Measurements from ENCODE around the gene PDSS1.
"Not testable (repeated sequence)": the region's sequence is repeated elsewhere in the genome, so short reads cannot be mapped to it uniquely, and the experiment has no call there.

The PDSS1 gene, protein sequence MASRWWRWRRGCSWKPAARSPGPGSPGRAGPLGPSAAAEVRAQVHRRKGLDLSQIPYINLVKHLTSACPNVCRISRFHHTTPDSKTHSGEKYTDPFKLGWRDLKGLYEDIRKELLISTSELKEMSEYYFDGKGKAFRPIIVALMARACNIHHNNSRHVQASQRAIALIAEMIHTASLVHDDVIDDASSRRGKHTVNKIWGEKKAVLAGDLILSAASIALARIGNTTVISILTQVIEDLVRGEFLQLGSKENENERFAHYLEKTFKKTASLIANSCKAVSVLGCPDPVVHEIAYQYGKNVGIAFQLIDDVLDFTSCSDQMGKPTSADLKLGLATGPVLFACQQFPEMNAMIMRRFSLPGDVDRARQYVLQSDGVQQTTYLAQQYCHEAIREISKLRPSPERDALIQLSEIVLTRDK

DNA sequence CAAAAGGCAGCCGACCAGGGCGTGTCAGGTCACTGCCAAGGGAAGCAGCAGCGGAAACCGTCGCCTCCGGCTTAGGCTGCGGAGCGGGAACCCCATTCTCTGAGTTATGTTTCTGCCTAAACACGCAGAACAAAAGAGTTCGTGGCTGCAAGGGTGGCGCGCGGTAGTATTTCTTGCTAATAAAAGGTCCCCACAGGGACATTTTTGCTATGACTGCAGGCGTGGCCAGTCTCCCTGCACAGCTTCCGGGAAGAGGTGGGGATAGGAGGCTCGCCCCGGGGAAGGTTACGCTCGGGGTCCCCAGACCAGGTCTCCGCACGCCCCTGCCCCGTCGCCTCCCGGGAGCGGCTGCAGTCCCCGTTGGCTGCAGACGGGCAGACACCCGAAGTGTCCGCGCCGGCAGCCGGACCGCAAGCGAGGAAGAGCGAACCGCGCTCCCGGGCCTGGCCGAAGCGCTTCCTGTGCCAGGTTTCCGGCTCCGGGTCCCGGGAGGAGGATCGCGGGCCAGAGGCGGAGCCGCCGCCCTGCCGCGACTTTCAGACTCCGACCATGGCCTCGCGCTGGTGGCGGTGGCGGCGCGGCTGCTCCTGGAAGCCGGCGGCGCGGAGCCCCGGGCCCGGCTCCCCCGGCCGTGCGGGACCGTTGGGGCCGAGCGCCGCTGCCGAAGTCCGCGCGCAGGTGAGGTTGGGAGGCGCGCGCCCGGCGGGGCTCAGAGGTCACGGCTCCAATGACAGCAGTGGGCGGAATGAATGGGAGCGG is at the start of gene PDSS1:
PDSS1 (plus strand) TSS at position 539 of the 759 bp plus-strand sequence; CDS start at position 550, 11 bp downstream.
- peak; percentile 82 for DNase-seq (ENCODE audit: low spot score)

DNA sequence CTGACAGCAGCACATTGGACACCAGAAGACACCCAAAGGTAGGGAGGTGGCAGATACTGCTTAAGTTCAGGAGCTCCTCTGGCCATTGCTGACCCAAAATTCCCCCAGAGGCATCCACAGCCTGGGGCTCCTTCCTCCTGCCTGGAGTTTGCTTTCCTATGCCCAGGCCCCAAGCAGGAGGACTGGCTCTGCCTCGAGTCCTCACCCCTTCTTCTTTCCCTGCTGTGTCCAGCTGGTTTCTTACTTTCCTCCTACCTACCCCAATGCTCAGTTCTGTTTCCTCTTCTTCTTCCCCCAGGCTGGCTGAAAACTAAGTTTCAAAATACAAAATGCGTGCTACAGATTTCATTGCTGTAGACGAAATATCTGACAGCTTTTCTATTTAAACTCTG is 49.3 kb upstream of the PDSS1 start:
- DNase-seq (ENCODE audit: low spot score) = not testable (repeated sequence)

DNA sequence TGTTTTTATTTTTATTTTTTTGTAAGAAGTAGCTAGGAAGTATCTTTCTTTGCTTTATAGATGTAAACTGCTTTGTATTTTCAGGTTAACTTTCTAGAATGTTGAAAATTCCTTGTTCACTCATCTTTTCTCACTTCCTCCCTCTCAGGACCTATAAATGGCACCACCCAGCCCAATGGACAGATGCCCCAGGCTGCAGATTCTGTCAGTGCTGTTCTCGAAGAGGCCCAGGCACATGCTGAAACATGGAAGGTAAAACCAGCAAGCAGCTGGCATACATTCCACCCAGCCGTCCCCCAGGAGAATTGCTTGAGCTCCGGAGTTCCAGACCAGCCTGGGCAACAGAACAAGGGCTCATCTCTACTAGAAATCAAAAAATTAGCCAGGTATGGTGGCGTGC is 47.1 kb upstream of the PDSS1 start:
- no peak for DNase-seq (ENCODE audit: low spot score)

DNA sequence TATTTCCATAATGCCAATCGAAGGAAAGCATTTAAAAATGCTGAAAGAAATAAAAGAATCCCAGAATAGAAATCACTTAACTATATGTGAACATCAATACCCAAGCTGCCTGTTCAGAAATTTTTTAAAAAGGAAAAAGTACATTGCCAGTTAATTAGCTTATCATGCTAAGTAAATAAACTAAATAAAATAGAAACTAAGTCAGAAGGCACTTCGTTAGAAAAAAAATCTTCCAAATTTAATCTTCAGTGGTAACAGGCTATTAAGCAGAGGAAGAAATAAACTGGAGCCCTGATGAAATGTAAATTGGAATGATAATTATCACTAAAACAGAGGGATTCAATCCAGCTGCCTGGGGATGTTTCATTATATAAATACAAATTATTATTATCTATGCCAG is 46.0 kb upstream of the PDSS1 start:
- not testable (repeated sequence) for DNase-seq (ENCODE audit: low spot score)

DNA sequence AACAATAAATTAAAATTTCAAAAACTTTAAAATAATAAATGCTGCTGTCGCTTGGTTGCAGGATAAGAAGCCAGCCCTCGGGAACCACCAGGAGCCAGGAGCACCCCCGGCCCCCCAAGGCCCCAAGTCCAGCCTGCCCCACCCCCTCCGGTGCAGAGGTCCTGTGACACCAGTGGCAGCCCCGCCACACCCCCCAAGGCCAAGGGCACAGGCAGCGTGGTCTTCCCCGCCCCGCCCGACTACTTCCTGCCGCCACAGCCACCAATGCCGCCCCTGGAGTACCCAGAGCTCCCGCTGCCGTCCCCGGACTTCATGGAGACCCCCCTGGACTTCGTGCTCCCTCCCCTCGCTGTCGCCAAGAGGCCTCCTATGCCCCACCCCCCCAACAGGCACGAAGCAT is 44.5 kb upstream of the PDSS1 start:
- no peak for DNase-seq (ENCODE audit: low spot score)

DNA sequence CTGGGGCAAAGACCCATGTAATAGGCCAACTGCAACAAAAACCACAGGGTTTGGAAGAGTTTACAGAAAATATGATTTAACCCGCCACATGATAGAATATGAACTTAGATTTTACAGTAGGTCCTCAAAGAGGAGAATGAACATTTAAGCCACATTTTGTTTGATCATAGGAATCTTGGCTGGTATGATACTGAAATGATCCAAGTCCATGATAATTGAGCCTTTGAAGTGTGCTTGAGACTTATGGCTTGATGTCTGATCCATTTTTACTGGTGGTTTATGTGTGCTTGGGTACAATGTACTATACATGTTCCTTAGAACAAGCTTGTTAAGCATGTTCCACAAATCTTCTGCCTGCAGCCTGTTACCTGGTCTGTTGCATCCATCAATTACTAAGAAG is 41.8 kb upstream of the PDSS1 start:
- DNase-seq (ENCODE audit: low spot score) = no peak

DNA sequence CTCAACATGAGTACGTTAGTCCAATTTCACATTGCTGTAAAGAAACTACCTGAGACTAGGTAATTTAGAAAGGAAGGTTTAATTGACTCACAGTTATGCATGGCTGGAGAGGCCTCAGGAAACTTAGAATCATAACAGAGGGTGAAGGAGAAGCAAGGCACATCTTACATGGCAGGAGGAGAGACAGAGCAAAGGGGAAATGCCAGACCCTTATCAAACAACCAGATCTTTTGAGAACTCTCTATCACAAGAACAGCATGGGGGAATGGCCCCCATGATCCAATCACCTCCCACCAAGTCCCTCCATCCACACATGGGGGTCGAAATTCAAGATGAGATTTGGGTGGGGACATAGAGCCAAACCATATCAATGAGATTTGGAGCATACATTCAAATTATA is 34.6 kb upstream of the PDSS1 start:
- no peak for DNase-seq (ENCODE audit: low spot score)

DNA sequence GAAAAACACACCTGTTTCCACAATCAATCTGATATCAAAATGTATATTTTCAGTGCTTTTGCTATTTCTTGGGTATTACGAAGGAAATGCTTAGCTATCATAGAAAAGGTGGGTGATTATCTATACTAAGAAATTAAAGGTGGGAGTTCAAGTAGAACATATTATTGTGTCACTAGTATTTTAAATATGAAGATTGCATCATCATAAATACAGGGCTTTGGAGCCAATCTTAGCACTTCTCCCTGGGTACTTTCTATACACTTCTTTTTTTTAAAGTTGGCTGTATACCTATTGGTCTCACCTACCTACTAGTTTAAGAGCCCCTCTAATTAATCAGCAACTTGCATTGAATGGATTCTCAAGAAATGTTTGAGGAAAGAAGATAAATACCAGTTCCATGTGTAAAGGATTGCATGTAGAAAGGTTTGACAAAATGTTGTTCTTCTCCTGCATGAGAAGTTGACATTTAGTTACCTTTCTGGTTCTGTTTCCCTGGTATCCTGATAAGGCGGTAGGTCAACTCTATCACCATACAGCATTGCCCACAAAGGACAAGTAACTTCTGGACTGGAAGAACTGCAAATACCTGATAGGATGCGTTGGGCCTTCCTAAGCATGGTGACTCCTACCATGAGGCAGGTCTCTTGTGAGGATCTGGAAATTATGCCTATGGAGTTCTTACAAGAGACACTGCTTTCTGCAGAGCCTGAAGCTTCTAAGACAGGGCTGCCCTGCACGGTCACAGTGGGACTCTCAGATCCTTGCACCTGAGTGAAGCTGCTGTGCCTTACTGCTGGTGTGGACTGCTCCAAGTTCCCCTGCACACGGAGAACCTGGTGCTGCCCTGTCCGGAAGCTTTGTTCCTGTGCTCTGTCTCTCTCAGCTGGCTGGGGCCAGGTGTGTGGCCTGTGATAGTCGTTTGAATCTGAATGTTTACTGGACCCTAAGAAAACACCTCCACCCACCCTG is 32.1 kb upstream of the PDSS1 start:
- no peak for DNase-seq (ENCODE audit: low spot score)

DNA sequence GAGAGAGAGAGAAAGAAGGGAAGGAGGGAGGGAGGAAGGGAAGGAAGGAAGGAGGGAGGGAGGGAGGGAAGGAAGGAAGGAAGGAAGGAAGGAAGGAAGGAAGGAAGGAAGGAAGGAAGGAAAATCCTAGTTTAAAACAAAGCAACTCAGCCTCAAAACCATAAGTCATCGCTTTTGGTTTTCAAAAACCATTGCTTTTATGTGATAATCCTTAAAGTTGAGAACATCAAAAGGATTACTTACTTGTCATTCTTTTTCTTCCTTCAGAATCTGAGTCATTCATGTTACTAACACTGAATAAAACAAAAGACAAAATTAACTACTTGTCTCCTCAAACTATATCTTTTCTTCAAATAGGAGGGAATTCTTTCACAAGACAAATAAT is 21.6 kb upstream of the PDSS1 start:
- no peak for DNase-seq (ENCODE audit: low spot score)

DNA sequence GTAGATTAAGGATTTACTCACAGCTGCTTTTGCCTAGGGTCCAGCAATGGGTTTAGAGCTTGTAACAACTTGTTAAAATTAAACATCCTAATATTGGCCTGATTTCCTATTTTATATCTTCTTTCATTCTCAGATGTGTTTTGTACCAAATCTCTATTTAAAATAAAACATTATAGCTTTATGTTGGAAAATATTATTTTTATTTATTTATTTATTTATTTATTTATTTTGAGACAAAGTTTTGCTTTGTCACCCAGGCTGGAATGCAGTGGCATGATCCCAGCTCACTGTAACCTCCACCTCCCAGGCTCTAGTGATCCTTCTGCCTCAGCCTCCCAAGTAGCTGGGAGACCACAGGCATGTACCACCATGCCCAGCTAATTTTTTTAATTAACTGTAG is 17.9 kb upstream of the PDSS1 start:
- DNase-seq (ENCODE audit: low spot score) = no peak

DNA sequence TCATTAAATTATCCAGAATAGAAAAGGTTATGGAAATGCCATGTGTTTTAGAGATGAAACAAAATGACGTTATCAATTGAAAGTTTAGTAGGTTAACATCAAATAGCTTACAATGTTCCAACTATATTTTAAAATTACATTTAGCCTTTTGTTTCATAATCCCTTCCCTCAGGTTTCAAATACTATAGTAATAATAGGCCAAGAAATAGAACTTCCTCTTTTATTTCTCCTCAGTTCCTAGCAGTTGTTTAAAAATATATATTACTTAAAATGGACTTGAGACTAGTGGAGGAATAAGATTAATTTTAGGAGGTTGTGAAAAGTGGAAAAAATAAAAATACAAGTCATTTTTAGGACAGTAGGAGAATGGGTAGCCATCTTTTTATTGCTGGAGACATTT is 16.4 kb upstream of the PDSS1 start:
- no peak for DNase-seq (ENCODE audit: low spot score)

DNA sequence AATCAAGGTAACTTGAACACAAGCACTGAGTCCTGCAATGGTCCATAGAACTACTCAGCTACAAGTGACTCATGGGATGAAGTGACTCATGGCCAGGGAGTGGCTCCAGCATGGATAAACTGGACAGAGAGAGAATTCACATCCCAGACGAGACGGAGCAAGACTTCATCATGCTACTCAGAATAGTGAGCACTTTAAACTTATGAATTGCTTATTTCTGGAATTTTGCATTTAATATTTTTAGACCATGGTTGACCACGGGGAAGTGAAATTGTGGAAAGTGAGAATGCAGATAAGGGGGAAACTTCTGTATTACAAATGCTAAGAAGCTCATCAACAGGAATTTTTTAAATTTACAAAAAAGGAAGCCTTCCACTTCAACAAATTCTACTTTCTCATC is 15.5 kb upstream of the PDSS1 start:
- not testable (repeated sequence) for DNase-seq (ENCODE audit: low spot score)

DNA sequence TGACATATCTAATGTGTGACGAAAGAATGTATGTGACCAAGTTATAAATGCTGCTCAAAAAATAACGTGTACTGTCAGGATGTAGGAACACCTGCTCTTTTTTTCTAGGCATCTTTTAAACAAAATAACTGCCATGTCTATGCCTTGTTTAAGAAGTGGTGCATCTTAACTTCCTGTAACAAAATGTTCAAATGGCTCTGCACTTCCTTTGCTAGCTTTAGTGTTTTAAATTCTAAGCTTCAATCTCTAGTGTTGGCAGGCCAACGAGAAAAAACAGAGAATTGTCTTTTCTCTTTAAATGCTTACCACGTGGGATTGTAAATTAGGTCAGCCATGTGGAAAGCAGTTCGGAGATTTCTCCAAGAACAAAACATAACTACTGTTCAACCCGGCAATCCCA is 14.6 kb upstream of the PDSS1 start:
- DNase-seq (ENCODE audit: low spot score) = no peak

DNA sequence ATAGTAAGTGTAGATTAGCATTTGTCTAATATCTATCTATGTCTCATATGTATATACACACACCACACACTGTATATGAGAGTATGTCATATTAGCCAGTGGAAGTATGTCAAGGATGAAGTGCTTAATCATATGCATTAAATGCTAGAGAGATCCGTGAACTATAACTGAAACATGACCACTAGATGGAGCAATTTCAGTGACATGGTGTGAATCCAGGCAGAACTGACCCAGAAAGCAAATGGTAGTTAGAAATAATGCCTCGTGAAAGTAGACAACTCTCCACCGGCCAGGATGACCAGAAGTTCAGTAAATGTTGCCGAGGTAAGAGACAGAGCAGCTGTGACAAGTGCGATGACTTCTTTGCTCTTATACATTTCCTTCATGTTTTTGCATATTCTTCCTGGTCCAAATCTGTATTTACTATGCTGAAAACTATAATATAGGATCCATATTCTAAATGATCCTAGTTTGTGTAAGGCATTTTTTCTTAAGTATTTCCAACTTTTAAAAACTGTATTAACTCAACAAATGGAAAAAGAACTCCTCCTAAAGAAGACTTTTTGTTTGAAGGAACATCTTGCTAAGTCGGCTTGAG is 12.7 kb upstream of the PDSS1 start:
- not testable (repeated sequence) for DNase-seq (ENCODE audit: low spot score)

DNA sequence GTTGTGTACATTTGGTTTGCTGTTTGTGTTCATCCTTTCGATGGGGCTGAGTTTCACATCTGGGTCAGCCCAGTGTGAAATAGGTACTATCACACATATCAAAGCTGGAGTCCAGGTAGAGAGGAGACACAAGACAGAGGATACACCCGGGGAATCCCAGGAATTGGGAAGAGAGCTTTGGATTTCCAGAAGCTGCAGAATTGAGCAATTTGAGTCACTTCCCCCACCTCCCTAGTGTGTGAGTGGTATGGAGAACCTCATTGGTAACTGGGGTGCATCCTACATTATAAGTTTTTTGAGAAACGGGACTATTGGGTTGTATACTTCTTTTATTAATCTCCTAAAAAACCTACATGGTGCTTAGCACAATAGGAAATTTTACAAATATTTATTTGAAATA is 12.1 kb upstream of the PDSS1 start:
- no peak for DNase-seq (ENCODE audit: low spot score)

DNA sequence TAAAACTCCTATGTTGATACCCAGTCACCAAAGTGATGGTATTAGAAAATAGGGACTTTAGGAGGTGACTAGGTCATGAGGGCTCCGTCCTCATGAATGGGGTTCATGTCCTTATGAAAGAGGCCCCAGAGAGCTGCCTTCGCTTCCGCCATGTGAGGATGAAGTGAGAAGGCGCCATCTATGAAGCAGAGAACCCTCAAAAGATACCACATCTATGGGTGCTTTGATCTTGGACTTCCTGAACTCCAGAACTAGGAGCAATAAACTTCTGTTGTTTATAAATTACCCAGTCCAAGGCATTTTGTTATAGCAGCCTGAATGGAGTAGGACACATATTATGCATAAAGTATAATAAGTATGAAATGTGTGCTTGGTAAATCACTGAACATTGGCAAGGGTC is 8.1 kb upstream of the PDSS1 start:
- DNase-seq (ENCODE audit: low spot score) = no peak

DNA sequence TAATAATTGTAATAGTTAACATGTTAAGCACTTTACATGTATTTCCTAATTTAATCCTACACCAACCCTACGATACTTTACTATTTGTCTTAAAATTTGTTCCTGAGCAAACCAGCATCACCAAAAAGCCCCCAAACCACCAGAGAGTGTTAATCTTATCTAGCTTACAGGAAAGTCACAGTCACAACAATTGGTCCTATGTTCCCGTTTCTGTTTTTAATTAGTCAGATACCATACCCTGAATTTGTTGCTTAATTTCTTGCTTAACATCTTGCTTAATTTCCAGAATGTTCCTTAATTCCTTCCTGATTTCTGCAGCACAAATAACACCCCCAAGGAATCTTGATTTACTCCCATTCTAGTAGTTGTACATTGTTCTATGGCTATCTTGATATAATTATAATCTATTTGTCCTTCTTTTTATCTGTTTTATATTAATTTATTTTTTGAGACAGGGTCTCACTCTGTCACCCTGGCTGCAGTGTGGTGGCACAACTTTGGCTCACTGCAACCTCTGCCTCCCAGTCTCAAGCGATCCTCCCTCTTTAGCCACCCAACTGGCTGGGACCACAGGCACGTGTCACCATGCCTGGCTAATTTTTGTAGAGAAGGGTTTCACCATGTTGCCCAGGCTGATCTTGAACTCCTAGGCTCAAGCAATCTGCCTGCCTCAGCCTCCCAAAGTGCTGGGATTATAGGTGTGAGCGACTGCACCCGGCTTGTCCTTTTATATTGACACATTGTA is 6.6 kb upstream of the PDSS1 start:
- DNase-seq (ENCODE audit: low spot score) = no peak

DNA sequence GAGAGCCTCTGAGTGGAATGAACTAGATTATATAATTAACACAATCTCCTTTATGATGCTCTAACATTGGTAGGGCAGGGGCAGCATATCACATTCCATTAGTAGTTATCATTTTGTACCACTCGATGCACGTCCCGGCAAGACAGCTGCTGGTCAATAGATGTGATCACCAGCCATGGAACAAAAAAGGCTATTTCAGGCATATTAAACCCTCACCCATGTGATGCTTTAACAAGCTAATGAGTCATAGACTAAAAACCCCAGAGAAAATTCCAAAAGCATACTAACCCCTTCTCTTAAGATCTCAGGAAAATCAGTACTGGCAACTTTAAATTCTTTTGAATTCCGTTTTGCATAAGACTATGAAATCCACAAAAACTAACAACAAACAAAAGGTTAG is 3.0 kb upstream of the PDSS1 start:
- DNase-seq (ENCODE audit: low spot score) = peak; percentile 10

DNA sequence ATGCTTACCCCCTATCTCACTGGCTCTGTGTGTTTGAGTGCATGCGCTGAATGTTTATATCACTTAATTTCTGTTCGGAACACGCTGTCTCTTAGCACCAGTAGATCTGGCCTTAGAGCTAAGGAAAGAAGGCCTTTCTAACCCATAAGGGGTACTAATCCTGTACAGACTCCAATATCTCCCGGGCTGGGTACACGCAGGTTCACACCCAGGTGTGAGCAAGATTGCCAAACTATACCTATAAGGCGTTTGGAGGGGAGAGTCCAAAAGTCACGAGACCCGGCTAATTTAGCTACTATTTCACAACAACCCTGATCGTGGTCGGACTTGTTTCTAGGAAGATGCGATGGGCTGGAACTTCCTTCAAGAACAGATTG is 727 bp upstream of the PDSS1 start:
- no peak for DNase-seq (ENCODE audit: low spot score)

DNA sequence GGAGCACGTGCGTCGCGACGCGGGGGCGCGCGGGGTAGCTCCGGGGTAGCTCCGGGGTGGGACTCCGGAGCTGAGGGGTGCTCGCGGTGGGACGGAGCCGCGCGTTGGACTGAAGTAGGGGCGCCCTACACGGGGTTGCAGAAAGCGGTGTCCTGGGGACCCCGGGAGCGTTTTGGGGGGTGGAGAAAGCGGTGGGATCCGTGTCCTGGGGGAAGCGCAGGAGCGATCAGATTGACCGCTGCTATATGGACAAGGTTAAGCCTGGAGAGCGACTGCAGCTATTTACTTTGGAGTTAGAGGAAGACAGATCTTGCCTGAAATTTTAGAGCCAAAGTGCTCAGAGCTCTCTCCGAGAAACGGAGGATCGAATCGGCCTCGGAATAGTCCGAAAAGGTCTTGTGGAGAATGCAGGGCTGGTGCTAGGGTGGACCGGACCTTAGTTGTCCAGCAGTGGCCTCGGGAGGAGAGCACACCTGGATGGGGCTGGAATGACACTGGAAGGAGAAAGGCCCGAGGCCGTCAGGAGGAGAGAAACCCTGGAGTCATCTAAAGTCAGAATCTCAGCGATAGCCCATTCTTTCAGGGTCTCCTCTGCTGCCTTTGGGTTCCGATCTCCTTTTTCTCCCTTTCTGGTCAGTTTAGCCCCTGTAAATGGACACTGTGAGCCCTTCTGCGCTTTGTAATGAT is 564 bp downstream of the PDSS1 start:
- DNase-seq (ENCODE audit: low spot score) = peak; percentile 8

DNA sequence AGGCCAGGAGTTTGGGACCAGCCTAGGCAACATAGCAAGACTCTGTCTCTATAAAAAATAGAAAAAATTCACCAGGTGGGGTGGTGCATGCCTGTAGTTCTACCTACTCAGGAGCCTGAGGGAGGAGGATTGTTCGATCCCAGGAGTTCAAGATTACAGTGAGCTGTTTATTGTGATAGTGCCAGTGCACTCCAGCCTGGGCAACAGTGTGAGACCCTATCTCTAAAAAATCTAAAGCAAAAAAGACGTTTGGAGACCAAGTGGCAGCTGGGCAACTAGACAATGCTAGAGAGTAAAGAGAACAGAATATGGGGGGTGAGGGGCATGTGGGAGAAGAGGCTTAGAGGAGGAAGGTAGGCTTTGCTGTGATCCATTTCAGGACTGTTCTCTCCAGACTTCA is 1.4 kb downstream of the PDSS1 start:
- no peak for DNase-seq (ENCODE audit: low spot score)

Measured in hepatic stellate cell (primary cell).